NCI-H1048 (cell line): ENCODE measurements around the gene PARD3.

Source experiments
- DNase-seq: peaks from one replicate; lab custom pipeline; 2025; lab: John Stamatoyannopoulos, UW

The PARD3 gene

GRCh38 chr10:34580214-34580613, 234.9 kb downstream of the PARD3 start:
- no peak for DNase-seq

DNA sequence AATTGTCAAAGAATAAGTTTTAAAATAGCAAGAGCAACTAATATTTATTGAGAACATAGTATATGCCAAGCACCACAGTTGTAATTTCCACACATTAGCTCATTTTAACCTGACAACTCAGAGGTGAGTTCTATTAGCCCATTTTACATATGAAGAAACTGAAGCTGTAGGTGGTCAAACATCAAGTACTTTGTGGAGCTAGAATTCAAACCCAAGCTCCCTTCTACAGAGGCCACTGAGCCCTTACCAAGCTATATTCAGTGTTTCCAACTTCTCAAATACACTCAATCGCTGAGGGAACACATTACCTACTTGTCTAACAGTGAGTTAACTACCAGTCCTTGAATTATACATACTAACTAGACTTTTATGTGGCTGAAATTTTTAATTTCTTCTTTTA, 236.6 kb downstream of the PARD3 start:
- no peak for DNase-seq

GRCh38 chr10:34576797-34577196, 238.3 kb downstream of the PARD3 start:
- DNase-seq: no peak

GRCh38 chr10:34575882-34576281, 239.2 kb downstream of the PARD3 start:
- DNase-seq: no peak

GRCh38 chr10:34574353-34574934, 240.7 kb downstream of the PARD3 start:
- DNase-seq: no peak

GRCh38 chr10:34570887-34571286, 244.2 kb downstream of the PARD3 start:
- DNase-seq: no peak

GRCh38 chr10:34567659-34568253, 247.3 kb downstream of the PARD3 start:
- DNase-seq: no peak

- DNase-seq: no peak
These were observed 249.2 kb downstream of the PARD3 start for GRCh38 chr10:34565934-34566333.

DNA sequence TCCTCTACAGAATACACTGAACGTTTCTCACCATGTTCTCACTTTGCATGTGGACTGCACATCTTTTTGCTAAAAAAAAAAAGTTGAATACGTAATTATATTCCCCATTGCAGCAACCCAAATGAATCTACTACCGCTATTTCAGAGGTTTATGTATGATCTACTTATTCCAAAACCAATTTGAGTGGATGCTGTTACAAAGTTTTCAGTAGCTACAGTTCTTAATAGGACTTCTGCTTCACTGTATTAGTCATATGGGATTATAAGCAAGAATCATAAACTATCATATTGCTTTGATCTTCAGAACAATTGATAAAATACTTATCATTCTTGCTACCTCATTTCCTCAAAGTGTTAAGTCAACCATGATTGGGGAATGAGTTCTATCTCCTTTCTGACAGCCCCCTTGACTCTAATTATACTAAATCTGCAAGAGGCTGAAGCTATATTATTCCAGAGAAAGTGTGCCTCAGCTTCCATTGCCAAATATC, 257.0 kb downstream of the PARD3 start:
- DNase-seq: no peak

GRCh38 chr10:34557173-34557572, 257.9 kb downstream of the PARD3 start:
- no peak for DNase-seq

GRCh38 chr10:34555653-34556052, 259.4 kb downstream of the PARD3 start:
- no peak for DNase-seq

DNA sequence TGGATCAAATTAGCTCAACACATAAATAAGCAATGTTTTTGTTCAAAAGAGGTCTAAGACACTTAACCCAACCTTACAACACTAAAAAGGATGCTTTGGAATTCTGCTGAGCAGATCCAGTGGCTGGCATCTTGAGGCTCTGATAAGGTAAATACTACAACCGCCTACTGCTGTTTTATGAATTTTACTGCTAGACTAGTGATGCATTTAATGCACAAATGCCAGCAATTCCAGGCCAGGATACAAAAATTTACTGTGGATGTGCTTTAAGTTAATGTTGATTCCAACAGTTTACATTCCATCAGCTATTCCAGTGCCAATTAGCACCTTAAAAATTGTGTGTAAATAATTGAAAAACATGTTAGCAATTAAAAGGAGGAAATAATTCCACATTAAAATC, 261.3 kb downstream of the PARD3 start:
- no peak for DNase-seq

DNA sequence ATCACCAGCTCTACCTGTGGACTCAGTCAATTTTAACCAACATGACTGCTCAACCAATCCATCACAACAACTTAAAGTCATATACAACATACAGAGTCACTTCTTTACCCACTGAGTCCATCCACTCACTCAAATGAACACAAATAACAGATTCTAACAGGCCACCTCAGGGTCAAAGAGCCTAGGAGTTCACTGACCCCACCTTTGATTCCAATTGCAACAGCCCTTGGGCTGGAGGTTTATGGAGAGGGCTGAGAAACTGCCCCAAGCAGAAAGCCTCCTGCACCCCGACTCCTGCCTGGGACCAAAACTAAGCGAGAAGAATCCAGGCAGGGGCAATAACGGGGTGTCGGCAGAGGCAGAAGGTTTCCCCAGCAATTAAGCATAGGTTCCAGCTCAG, 263.8 kb downstream of the PARD3 start:
- DNase-seq: no peak

DNA sequence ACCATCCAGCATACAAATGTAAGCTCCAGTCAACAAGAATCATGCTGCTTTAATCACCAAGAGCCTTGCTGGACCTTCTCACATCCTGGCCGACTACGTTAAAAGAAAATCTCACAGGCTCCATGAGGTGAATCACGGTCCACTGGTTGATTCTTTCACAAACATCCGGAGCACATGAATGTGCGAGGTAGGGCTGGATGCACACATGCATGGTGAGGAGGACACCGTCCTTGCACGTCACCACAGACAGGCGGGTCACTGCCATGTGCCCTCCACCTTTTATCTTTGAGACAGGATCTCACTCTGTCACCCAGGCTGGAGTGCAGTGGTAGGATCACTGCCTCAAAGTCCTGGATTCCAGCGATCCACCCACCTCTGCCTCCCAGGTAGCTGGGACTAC, 265.1 kb downstream of the PARD3 start:
- DNase-seq: no peak

DNA sequence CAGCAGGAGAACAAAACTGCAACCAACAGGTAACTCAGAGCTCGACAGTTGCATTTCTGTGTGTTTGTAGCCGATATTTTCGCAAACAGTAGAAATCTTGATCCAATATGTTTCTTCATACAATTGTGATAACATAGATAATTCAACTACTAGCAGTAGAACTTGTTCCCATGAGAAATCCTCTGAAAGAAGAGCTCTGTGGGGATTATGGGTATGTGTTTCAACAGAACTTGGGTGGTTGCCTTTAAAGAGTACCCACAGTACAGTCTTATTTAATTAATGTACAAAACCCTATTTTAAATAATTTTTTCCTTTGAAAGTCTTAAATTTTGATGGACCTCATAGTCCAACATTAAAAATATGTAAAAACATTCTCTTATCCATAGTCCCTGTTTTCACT, 266.1 kb downstream of the PARD3 start:
- no peak for DNase-seq

DNA sequence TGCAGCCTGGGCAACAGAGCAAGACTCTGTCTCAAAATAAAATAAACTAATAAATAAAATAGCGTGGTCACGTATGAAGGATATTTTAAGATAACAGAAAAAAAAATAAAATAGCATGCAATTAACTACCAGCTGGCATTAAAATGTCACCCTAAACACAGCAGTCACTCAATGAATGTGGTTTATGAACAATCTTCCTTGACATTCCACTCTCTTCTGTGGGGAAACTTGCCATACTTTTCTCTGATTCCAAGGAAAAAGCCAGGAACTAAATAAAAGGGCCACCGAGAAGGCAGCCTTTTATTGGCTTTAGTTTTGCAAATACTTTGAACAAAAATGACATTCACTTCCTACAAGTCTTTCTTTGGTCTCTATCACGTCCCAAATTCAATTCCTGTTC, 266.6 kb downstream of the PARD3 start:
- DNase-seq: no peak

GRCh38 chr10:34547695-34548094, 267.4 kb downstream of the PARD3 start:
- DNase-seq: no peak

GRCh38 chr10:34547291-34547690, 267.8 kb downstream of the PARD3 start:
- no peak for DNase-seq

DNA sequence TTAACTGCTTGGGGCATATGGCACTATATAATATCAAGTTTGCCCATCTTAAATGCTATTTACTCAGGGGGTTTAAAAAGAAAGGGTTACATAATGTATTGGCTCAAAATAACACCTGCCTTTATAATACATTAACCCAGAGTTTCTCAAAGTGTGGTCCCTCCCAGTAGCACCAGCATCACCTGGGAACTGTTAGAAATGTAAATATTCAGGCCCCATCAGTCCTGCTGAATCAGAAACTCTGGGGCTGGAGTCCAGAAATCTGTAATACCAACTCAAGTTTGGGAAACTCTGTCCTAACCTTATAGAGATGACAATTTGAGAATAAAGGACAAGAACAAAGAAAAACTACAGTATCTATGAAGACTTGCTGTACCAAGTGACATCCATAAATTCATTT, 270.7 kb downstream of the PARD3 start:
- no peak for DNase-seq

GRCh38 chr10:34543716-34544115, 271.4 kb downstream of the PARD3 start:
- DNase-seq: no peak

- DNase-seq: no peak
These were observed 274.6 kb downstream of the PARD3 start for GRCh38 chr10:34540492-34540891.

DNA sequence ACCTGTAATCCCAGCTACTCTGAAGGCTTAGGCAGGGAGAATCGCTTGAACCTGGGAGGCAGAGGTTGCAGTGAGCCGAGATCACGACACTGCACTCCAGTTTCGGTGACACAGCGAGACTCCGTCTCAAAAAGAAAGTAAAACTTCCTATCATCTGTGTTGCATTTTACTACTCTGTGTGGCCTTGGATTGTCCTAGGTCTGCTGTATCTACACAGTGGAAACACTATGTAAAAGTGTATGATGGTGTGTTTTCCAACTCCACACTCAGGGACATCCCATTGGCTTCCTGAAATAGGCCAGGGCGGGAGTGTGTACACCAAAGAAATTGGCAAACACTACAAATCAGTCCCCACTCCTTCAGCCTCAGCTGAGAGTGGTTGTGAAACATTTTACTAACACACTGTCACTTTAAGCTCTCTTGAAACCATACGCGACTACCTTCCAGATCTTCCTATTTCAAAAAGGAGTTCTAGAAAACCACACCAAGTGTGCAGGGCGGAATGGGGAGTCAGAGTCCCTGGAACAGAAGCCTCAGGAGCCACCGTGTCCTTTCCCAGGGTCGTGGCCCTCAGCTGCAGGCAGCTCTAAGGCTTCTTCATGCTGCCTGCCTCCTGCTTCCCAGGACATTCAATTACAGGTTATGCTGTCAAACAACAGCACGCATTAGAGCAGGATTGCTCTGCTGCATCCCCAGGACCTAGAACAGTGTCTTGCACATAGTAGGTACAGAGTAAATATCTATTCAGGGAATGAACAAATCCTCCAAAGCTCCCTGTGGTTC, 275.4 kb downstream of the PARD3 start:
- no peak for DNase-seq

GRCh38 chr10:34538281-34538829, 276.7 kb downstream of the PARD3 start:
- no peak for DNase-seq
